Muscle layer of colon (tissue), 2 donors: ENCODE results near the gene NLGN2.

Experiments used
- H3K27ac ChIP-seq: one replicate; pipeline ENCODE4 v1.7.0; 2013; ENCODE audit warnings: low read depth, mild to moderate bottlenecking, low read length, moderate library complexity
- H3K27me3 ChIP-seq, 2 donors: one replicate each; pipeline ENCODE4 v1.7.0; 2013; ENCODE audit warnings: low read length in 2 of 2, mild to moderate bottlenecking in 2 of 2; ENCODE audit not compliant: insufficient read depth in 2 of 2, control insufficient read depth in 1 of 2
- H3K36me3 ChIP-seq: one replicate; pipeline ENCODE4 v1.7.0; 2013; ENCODE audit warnings: mild to moderate bottlenecking, low read length; ENCODE audit not compliant: insufficient read depth
- H3K4me1 ChIP-seq: one replicate; pipeline ENCODE4 v1.7.0; 2013; ENCODE audit warnings: mild to moderate bottlenecking, low read length; ENCODE audit not compliant: insufficient read depth
- H3K4me3 ChIP-seq, 2 donors: one replicate each; pipeline ENCODE4 v1.7.0; 2013; ENCODE audit warnings: low read length in 2 of 2, low read depth in 1 of 2, mild to moderate bottlenecking in 1 of 2, moderate library complexity in 1 of 2
- H3K9ac ChIP-seq: one replicate; pipeline ENCODE4 v1.7.0; 2013; ENCODE audit warnings: low read length
- H3K9me3 ChIP-seq: one replicate; pipeline ENCODE4 v1.7.0; 2013; ENCODE audit warnings: mild to moderate bottlenecking, low read length
- donor health status: abdominal sarcoma.
- donor health status: Adenocarcinoma of cecum.

Gene NLGN2

DNA sequence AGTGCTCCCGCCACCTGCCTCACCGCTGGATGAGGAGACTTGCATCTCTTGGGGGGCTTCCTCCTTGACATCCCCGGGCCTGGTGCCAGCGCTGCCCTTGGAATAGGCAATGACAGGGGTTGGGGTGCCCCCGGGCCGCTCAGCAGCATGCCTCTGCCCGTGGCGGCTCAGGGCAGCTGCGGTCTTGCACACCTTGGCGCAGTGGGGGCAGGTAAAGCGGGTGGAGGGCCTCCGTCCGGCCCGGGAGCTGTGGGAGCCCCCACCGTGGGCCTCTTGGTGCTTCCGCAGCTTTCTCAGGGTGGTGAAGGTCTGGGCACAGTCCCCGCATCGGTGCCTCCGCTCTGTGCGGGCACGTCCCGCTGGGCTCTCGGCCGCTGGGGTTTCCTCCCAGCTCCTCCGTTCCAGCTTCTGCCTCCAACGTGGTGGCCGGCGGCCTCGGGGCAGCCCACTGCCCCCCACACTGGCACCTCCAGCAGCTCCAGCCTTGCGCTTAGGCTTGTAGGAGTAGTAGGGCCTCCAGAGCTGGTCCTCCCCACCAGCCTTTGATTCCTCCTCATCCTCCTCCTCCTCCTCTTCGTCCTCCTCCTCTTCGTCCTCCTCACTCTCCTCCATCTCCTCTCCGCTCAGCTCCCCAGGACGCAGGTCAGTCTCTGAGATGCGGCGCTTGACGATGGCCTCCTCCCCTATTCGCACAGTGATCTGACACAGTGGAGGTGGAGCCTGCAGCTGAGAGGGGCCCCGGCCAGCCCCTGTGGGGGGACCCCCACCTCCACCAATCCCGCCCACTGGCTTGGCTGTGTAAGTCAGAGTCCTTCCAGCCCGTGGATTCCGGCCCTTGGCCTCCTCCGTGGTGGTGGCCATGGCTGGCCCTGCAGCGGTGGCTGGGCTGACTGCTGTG lies 55.1 kb downstream of the NLGN2 start:
- Histone ChIP-seq H3K27ac (no peak overlapping the region), H3K27me3 (no peaks in the 10 kb centered on the region), H3K4me3 (no peak overlapping the region), H3K9ac (no peak overlapping the region), H3K4me1 (peaks cover 17% of the 10 kb centered on the region), H3K9me3 (no peaks in the 10 kb centered on the region), H3K36me3 (peaks cover 8% of the 10 kb centered on the region)

DNA sequence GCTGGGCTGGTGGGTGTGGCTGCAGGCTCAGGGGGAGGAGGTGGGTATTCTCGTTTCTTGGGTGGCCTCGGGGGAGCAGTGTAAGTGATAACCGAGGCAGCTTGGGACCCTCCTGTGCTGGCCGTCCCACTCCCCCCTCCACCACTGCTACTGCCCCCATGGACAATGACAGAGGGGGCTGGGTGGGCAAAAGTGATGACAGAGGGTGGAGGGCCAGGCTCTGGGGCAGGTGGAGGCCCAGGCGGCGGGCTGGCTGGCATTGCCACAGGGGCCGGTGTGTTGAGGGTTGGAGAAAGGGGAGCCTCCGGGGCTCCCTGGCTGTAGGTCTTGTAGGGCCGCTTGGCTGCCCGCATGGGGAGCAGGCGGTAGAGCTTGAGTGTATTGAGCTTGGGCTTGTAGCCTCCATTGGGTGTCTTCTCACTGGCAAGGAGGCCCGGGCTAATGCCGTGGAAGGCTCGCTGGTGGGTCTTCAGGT lies 55.8 kb downstream of the NLGN2 start:
- no peak overlapping the region for H3K4me3 ChIP-seq
- H3K4me1 ChIP-seq: peaks cover 21% of the 10 kb centered on the region
- H3K27me3 ChIP-seq: no peaks in the 10 kb centered on the region
- peaks cover 8% of the 10 kb centered on the region for H3K36me3 ChIP-seq
- H3K9ac ChIP-seq: no peak overlapping the region
- H3K9me3 ChIP-seq: no peaks in the 10 kb centered on the region
- H3K27ac ChIP-seq: no peak overlapping the region

DNA sequence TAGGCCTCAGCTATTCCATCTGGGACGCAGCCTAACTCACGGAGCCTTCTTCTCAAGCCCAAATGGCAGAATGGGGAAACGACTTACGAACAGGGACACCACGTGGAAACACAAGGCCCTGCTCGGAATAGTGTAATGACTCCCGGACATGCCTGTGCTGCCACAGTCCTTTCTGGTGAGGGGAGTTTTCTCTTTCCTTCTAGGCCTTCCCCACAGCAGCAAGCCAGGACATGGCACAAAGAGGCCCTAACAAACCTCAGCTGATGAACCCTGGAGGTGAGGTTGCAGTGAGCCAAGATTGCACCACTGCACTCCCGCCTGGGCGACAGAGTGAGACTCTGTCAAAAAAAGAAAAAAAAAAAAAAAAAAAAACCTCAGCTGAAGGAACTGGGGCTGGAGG lies 56.4 kb downstream of the NLGN2 start:
- peaks cover 21% of the 10 kb centered on the region for H3K4me1 ChIP-seq
- H3K9ac ChIP-seq: no peak overlapping the region
- no peaks in the 10 kb centered on the region for H3K27me3 ChIP-seq
- H3K4me3 ChIP-seq: no peak overlapping the region
- no peak overlapping the region for H3K27ac ChIP-seq
- H3K36me3 ChIP-seq: peaks cover 8% of the 10 kb centered on the region
- H3K9me3 ChIP-seq: no peaks in the 10 kb centered on the region

DNA sequence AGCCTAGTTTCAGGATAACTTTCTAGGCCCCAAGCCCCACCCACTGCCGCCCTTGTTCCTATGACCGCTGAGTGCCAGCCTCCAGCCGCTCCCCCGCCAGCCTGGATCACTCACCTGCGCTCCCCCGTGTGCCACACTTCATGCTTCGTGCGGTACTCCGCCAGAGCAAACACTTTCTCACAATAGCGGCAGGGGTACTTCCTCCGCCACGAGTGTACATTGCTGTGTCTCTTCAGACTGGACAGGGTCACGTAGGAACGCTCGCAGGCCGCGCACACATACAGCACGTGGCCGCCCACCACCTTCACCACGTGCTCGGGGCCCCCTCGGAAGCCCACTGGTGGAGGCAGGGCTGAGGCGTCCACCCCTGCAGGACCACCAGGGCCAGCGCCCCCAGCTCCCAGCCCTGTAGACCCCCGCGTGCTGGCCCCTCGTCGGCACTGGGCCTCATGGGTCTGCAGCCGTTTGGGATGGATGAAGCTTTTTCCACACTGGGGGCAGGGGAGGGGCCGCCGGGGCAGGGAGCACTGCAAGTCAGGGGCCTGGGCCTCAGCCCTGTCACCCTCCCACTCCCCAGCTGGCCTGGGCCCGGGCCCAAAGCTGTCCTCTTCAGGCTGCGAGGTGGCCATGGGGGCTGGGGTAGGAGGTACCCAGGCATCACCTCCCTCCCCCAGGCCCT lies 58.1 kb downstream of the NLGN2 start:
- Histone ChIP-seq H3K4me1 (peaks cover 21% of the 10 kb centered on the region), H3K36me3 (peaks cover 8% of the 10 kb centered on the region), H3K27ac (no peak overlapping the region), H3K9me3 (no peaks in the 10 kb centered on the region), H3K27me3 (no peaks in the 10 kb centered on the region), H3K4me3 (no peak overlapping the region), H3K9ac (no peak overlapping the region)

DNA sequence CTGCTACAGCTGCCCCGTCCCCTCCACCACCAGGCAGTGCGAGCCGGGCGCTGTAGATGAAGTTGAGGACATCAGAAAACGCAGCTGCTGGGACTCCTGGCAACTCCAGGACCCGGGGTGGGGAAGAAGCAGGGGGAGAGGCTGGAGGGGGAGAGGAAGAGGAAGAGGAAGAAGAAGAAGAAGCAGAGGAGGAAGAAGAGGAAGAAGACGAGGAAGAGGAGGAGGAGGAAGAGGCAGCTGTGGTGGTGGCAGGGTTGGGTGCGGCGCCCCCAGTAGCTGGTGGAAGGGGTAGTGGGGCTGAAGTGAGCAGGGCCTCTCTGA lies 58.6 kb downstream of the NLGN2 start:
- Histone ChIP-seq H3K9me3 (no peaks in the 10 kb centered on the region), H3K9ac (no peak overlapping the region), H3K4me3 (no peak overlapping the region), H3K36me3 (peaks cover 8% of the 10 kb centered on the region), H3K4me1 (peaks cover 21% of the 10 kb centered on the region), H3K27ac (peak overlapping the region; percentile 21), H3K27me3 (no peaks in the 10 kb centered on the region)

DNA sequence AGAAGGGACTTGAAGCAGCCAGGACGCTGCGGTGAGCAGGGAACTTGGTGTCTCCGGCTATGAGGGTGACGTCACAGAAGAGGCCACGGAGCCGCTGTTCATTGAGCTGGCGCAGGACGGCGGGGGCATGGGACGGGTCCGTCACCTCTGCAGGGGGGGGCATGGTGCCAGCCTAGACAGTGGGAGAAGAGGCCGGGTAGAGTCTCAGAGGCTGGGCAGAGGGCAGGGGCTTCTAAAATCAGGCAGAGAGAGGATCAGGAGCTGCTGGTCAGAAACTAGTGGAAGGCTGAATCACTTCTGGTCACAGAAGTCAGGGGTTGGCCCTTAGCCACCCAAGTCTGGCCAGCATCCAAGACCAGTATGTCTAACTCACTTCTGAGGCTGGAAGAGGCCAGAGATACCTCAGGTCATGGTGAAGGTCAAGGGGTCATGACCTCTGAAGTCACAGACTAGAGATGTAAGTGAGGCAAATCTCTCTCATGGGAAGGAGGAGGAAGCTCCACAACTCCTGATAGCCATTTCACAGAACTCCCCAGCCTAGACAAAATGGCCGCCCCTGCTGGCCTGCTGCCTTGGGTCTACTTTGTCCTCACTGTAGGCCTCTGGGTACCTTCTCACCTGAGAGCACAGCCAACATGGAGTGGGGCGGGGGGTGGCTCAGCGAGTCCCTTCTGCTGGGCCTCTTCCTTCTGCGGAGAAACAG lies 59.1 kb downstream of the NLGN2 start:
- Histone ChIP-seq H3K9ac (no peak overlapping the region), H3K4me3 (no peak overlapping the region), H3K27ac (peak overlapping the region; percentile 21), H3K4me1 (peaks cover 27% of the 10 kb centered on the region), H3K9me3 (no peaks in the 10 kb centered on the region), H3K36me3 (peaks cover 8% of the 10 kb centered on the region), H3K27me3 (no peaks in the 10 kb centered on the region)

DNA sequence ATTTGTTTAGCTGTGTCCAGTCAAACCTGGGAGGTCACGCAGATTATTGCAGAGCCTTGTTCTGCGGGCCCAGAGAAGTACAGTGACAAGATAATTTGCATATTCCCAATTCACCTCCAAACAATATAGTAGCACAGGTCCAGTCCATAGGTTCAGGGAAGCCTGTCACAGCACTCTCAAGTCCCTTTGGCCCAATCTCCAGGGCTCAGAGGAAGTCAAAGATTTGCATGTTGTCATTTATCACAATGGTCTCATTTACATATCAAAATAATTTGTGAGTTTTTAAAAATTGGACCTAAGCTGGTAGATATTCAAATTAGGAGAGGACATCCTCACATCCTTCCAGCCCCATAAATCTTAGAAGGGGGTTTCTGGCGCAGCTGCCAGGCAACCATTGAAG lies 59.9 kb downstream of the NLGN2 start:
- Histone ChIP-seq H3K9me3 (no peaks in the 10 kb centered on the region), H3K9ac (no peak overlapping the region), H3K27me3 (no peaks in the 10 kb centered on the region), H3K36me3 (peaks cover 8% of the 10 kb centered on the region), H3K4me1 (peaks cover 32% of the 10 kb centered on the region), H3K4me3 (no peak overlapping the region), H3K27ac (peak overlapping the region; percentile 21)

DNA sequence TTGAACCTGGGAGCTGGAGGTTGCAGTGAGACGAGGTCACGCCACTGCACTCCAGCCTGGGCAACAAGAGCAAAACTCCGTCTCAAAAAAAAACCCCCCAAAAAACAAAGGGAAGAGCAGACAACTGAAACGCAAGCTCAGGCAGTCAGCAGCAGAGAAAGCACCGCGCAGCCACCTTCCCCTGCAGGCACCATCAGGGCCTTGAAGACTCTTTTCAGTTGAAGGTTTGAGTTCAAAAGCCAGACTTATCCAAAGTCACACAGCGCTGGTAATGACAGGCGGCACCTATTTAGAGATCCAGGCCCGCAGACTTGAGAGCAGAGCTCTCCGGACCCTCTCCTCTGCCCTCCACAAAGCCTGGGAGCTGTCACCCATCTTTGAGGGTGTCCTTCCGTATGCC lies 60.6 kb downstream of the NLGN2 start:
- Histone ChIP-seq H3K4me3 (no peak overlapping the region), H3K27ac (no peak overlapping the region), H3K9me3 (no peaks in the 10 kb centered on the region), H3K36me3 (peaks cover 8% of the 10 kb centered on the region), H3K27me3 (no peaks in the 10 kb centered on the region), H3K9ac (no peak overlapping the region), H3K4me1 (peaks cover 32% of the 10 kb centered on the region)

DNA sequence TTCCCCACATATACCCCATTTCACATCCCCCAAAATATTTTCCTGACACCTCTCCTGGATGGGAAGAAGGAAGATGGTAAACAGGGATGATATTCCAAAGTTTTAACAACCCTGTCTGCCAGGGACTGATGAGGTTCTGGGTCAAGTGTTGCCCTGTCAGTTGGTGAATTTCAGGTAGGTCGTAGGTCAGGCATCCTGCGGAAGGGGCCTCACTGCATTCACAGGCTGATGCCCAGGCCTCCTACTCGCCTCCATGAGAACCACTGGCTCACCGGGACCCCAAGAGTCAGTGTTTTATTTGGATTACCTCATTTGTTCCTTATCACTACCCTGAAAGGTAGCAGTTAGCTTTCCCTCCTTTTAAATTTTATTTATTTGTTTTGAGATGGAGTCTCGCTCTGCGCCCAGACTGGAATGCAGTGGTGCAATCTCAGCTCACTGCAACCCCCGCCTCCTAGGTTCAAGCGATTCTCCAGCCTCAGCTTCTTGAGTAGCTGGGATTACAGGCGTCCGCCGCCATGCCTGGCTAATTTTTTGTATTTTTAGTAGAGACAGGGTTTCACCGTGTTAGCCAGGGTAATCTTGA lies 61.3 kb downstream of the NLGN2 start:
- H3K36me3 ChIP-seq: peaks cover 4% of the 10 kb centered on the region
- H3K27ac ChIP-seq: no peak overlapping the region
- H3K9ac ChIP-seq: no peak overlapping the region
- H3K4me1 ChIP-seq: peaks cover 32% of the 10 kb centered on the region
- H3K4me3 ChIP-seq: no peak overlapping the region
- H3K9me3 ChIP-seq: no peaks in the 10 kb centered on the region
- H3K27me3 ChIP-seq: no peaks in the 10 kb centered on the region
